GM04503 (cell line): Measurements from ENCODE around the gene RHBDD1.

Experiments
- DNase-seq: peaks from one replicate; pipeline ENCODE4 v3.0.0-alpha.2; 2012; ENCODE audit warnings: low read depth

The RHBDD1 gene

GRCh38 chr2:227035711-227036367 is 200.0 kb downstream of the RHBDD1 start:
- DNase-seq: no peak

GRCh38 chr2:227036527-227036926 is 200.7 kb downstream of the RHBDD1 start:
- DNase-seq: no peak

- DNase-seq: no peak
Measured at GRCh38 chr2:227038550-227039189, 202.8 kb downstream of the RHBDD1 start.

GRCh38 chr2:227043981-227044380 is 208.1 kb downstream of the RHBDD1 start:
- no peak for DNase-seq
